Heart left ventricle (tissue), 13 donors: Measurements from ENCODE around the gene CRYBB2.

Experiments used
- POLR2A ChIP-seq, 2 donors: fragments of 450-650 bp; IDR thresholded peaks; one replicate each; pipeline ENCODE4 v1.6.1; 2017; ENCODE audit warnings: antibody characterized with exemption in 2 of 2, mild to moderate bottlenecking in 2 of 2, moderate library complexity in 2 of 2
- TF ChIP-seq, protein P1 (sequence below), 12 donors: fragments of 200-600 bp; sonication (generic) in 4 of 12; IDR thresholded peaks; one replicate each; pipeline versions ENCODE4 v1.5.0 to v1.8.0; 2018 to 2022; ENCODE audit warnings: antibody characterized with exemption in 12 of 12, mild to moderate bottlenecking in 5 of 12
- donor health status: ischemic (EF 13 %, LVEDD 7.1; RV severe dilation, severe dysfunction).
- donor health status: DM: no; HTN: yes; CAD: no.
- donor health status: DM: no; HTN: no; CAD: no.
- donor health status: ischemic (EF 25% LVEDD 6.9; RV normal size, moderate dysfunction).
- donor health status: ischemic (EF 25% LVEDD 5.7; RV mildly dilated, moderate dysfunction).
- donor health status: ischemic (EF 35%, LVEDD 5.7; RV mildly dilated, moderate dysfunction).
- donor health status: nonischemic (EF 11% LVEDD 7.7; RV severe dilation, severe dysfunction).
- donor health status: DM: yes; HTN: yes; CAD: no.
- donor health status: PGD.
- donor health status: ischemic (EF 29% LVEDD 5.4; RV normal size, mild dysfunction).
- donor health status: nonischemic (EF 23%, LVEDD 6.1; RV moderate dilation, normal function).

- TF ChIP-seq, protein P1, sequence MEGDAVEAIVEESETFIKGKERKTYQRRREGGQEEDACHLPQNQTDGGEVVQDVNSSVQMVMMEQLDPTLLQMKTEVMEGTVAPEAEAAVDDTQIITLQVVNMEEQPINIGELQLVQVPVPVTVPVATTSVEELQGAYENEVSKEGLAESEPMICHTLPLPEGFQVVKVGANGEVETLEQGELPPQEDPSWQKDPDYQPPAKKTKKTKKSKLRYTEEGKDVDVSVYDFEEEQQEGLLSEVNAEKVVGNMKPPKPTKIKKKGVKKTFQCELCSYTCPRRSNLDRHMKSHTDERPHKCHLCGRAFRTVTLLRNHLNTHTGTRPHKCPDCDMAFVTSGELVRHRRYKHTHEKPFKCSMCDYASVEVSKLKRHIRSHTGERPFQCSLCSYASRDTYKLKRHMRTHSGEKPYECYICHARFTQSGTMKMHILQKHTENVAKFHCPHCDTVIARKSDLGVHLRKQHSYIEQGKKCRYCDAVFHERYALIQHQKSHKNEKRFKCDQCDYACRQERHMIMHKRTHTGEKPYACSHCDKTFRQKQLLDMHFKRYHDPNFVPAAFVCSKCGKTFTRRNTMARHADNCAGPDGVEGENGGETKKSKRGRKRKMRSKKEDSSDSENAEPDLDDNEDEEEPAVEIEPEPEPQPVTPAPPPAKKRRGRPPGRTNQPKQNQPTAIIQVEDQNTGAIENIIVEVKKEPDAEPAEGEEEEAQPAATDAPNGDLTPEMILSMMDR (IDR thresholded peaks at IDR 0.05) = no peak
- TF ChIP-seq POLR2A (IDR thresholded peaks at IDR 0.05) = no peak
These were observed 7.1 kb upstream of the CRYBB2 start for GRCh38 chr22:25212337-25212736.
